Measurements from ENCODE around the gene MDFIC2.
"Not testable (repeated sequence)": the region's sequence is repeated elsewhere in the genome, so short reads cannot be mapped to it uniquely, and the experiment has no call there.

Gene MDFIC2

DNA sequence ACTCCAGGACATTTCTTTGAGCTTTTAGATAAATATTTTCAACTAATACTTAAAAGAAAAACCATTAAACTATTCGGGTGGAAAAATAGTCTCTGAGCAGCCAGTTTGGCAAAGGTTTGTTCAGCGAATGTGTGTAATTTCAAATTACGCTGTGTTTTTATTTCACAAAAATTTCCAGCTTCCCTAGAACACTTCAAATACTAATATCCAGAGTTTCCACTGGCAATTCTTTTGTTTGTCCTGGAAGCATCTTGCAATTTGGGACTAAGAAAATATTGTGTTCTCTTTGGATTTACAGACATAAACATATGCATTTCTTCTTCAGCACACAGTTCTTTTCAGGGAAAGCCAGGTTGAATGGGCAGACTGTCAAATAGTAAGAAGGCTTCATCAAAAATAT is 61.9 kb downstream of the MDFIC2 start:
- DNase-seq = no peak

DNA sequence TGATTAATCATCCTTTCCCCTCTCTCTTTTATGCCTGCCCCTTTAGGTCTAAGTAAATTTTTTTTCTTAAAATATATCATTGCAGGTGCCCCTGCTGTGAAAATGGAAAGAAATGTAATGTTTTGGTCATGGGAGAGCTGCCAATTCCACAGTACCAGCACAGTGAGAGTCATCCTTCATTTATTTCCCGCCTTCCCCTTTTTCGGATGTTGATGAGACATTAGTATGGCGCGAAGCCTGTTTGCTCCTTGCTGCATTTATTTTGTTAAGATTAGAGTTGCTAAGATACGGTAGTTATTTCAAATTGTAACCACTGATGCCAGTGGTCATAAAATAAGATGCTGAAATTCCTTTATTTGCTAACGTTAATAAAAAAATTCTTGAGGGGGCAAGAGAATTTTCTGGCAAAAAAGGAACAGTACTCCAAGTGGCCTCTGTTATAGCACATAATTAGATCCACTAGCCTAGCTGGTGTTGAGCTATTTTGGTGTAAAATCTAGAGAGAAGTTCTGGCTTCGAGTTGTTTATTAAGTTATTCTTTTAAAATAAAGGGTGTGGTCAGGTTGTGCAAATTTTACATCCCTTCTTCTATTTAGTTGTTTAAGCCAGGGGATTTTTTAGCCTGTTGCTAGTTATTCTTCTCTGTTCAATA is 62.8 kb downstream of the MDFIC2 start:
- DNase-seq = no peak

DNA sequence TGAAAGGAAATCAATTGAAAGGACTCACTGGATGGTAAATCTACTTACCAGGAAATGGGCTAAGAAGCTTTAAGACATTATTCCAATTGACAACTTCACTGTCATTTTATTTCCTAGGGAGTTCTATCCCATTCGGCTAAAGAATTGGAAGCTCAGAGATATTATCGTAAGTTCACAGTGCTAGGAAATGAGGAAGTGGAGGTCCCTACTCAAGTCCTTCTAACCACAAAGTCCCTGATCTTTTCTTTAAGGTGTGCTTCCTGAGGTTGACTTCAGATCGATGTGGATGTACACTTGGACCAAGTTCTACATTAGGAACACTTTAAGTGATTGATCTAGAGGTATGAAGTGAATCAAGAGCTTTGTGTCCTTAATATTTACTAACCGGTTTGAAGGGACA is 63.6 kb downstream of the MDFIC2 start:
- no peak for DNase-seq

DNA sequence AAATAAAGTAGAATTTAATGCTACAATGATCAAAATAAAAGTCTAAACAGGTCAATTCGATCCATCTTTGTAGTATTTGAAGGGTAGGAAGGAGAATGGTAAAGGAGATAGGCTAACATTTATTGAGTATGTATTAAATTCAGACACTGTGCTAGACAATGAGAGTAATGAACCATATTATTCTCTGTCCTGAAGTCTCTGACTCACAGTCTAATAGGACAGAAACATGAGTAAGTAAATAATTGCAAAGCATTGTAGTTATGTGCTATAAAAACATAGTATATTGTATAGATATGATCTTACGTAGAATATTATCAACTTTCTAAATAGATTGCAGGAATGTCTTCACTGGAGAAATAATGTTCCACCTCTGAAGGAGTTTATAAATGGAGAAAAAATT is 64.5 kb downstream of the MDFIC2 start:
- DNase-seq = no peak

DNA sequence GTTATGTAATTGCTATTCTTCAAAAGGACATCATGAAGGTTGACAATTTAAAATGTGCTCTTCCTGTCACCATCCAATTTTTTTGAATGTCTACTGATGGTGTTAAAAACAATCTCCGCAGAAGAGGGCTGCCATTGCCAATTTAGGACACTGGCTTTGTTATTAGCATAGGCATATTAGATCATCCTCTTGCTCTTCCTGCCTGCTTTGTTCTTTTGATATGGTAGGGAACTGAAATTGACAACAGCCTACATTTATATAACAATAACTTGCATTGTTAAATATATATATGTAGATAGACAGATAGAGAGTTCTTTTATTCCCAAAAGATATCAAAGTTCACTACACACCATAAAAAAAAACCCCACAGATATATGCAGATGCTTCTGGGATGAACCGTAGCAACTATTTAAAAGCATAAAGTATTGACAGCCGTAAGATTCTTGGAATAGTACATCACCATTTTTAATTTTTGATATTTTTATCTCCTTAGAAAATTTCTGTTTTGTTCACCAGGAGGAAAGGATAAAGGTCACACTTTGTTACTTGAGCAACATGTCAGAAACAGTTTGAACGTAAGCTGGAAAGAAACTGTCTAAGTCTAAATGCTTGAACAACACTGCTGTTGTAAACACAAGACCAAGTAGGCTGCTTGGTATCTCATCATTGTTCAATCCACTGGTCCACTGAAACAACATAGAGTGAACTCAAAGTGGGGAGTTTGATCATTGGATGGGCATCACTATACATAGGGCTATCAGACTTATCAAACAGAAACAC is 66.5 kb downstream of the MDFIC2 start:
- no peak for DNase-seq

DNA sequence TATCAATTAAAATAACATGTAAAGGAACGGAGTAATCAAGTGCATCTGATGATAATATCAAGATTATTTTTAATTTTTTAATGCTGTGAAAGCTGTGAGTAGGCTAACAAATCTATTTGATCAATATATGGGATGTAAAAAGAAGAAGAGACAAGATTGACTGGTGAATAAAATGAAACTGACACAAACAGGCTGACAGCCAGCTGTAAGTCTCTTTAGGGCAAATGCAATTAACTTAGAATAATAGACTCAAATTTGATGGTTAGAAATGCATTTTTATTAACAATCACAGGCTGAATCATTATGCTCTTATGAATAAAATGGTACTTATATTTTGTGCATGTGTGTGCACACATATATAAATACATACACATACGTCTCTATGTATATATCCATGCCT is 68.0 kb downstream of the MDFIC2 start:
- no peak for DNase-seq

DNA sequence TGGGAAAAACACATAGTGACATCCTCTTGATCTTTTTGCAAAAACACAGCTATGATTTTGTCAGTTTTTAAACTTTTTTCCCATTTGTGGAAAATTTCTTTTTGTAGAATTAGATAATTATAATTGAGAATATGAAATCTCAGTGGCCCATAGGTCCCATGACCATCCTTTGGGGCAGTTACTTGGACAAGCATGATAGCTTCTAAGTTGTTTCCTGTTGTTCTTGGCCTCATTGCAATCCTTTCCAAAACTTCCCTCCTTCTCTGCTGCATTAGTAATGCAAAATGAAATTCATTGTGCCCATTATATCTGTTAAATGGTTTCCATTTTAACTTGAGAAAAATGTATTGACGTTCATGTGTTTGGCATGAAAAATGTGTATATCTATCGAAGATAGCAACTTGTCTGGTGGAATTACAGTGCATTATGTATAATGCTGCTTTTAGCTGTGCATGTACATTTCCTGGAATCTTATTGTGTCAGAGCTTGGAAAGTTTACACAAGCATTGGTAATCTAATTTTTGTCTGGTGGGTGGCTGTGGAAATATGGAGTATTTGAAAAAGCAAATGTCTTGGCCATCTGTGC is 70.0 kb downstream of the MDFIC2 start:
- no peak for DNase-seq

DNA sequence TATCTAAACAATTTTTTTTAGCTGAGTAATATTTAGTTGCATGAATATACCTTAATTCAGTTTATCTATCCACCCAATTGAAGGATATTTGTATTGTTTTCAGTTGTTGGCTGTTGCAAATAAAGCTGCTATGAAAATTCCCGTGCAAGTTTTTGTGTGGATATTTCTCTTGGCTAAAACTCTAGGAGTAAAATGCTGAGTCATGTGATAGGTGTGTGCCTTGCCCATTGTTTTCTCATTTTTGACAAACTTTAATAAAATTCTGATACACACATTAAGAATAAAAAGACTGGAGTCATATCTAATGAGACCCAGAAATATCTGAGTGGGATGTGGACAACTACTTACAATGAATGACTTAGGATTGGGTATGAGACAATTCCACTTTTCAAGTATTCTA is 78.6 kb downstream of the MDFIC2 start:
- no peak for DNase-seq

DNA sequence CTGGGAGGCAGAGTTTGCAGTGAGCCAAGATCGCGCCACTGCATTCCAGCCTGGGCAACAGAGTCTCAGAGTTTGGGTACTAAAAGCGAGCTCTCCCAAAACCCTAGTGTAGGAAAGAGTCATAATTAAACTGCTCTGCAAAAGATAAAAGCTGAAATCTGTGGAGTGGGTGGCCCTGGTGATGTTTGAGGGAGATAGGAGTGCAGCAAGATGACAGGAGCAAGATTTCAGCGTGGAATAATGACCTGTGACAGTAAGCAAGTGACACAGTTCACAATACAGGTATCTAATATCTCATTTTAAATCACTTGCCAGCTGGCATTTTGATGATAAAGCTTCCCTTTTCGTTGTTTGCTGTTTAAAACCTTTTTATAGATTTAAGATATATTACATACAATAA is 79.3 kb downstream of the MDFIC2 start:
- no peak for DNase-seq

DNA sequence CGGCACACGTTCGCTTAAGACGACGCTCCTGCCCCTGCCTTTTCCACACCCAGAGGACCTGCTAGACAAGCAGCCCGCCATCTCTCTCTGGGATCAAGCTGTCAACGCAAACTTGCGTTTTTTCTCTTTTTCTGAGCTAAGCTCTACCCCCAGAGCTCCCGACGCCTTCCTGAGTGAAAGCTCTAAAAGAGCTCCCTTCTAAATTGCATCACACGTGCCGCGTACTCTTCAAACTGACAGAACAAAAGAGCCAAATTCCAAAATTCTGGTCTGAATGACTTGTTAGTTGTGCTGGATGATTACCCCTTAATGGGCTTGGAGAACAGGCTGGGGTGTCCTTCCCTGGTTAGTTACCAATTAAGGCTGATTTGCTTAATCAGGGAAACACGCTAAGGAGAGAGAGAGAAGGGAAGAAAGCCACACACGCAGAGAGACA is 81.2 kb downstream of the MDFIC2 start:
- DNase-seq = no peak

DNA sequence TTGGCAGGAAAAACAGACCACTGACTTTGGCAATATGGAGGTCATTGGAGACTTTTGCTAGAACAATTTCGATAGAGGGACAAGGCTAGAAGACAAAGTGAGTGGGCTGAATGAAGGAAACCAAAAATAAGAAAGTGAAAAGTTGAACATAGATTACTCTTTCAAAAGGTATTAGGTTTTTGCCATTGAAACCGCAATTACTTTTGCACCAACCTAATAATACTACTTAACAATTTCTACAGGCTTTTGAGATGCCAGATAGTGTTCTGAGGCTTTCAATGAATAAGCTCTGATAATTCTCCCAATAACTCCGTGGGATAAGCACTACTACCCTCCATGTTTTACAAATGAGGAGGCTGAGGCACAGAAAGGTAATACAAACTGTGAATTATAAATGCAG is 85.0 kb downstream of the MDFIC2 start:
- no peak for DNase-seq

DNA sequence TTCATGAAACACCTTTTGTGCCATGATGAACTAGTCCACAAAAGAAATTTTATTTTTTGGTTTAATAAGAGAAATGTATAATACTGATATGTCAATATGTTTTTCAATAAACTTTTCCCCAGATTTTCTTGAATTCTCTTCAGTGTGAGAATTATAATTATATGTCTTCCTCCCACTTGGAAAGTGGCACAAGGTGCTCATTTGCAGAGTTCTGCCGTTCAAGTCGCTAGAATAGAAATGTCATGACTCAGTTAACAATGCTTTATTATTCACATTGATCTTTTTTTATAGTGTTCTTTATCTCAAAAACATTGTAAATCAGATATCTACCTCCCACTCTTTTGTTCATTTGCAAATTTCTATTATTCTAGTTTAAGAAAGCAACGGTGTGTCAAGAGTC is 87.3 kb downstream of the MDFIC2 start:
- DNase-seq = no peak

DNA sequence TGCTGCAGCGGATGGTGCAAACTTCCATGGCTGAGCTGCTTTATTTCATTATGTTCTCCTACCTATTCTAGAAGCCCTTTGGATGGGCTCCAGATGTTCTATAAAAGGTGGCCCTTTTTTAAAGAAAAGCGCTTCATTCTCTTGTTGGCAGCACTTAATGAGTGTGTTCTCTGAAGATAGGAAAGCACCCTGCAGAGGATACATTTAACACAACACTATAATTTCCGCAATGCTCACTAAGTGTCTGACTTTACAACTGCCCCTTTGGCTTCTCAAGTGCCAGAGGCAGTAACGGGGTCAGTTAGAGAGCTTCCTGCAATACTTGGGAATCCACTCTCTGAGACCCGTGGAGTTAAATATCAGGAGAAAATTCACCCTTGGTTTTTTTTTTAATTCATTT is 88.1 kb downstream of the MDFIC2 start:
- DNase-seq = no peak

DNA sequence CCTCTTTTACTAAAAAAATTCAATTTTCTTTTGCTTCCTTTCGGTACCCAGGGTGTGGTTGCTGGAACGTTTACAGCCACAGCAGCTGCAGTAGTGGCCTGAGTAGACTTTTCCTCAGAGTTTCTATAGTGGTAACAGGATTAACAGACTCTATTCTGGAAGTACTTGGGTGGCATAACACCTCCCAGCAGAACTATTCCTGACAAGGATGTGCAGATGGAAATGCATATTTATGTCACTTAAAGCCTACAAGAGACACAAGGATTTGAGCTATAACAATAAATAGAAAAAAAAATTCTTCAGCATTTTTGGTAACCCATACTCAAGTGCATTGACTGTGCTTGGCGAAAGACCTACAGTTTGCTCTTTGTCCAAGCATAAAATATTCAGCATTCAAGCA is 94.0 kb downstream of the MDFIC2 start:
- no peak for DNase-seq

DNA sequence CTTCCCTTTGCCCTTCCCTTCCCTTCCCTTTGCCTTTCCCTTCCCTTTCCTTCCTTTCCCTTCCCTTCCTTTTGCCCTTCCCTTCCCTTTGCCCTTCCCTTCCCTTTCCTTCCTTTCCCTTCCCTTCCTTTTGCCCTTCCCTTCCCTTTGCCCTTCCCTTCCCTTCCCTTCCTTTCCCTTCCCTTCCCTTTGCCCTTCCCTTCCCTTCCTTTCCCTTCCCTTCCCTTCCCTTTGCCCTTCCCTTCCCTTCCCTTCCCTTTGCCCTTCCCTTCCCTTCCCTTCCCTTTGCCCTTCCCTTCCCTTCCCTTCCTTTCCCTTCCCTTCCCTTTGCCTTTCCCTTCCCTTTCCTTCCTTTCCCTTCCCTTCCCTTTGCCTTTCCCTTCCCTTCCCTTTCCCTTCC is 101.2 kb downstream of the MDFIC2 start:
- not testable (repeated sequence) for DNase-seq

DNA sequence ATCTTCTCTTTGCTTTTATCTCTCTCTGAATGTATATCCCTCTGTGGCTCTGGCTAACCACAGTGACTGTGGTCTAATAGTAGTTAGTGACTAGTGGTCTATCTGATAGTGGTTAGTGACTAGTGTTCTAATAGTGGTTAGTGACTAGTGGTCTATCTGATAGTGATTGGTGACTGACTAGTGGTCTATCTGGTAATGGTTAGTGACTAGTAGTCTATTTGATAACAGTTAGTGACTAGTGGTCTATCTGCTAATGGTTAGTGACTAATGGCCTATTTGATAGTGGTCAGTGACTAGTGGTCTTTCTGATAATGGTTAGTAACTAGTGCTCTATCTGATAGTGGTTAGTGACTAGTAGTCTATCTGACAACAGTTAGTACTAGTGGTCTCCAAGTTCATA is 110.5 kb downstream of the MDFIC2 start:
- no peak for DNase-seq

DNA sequence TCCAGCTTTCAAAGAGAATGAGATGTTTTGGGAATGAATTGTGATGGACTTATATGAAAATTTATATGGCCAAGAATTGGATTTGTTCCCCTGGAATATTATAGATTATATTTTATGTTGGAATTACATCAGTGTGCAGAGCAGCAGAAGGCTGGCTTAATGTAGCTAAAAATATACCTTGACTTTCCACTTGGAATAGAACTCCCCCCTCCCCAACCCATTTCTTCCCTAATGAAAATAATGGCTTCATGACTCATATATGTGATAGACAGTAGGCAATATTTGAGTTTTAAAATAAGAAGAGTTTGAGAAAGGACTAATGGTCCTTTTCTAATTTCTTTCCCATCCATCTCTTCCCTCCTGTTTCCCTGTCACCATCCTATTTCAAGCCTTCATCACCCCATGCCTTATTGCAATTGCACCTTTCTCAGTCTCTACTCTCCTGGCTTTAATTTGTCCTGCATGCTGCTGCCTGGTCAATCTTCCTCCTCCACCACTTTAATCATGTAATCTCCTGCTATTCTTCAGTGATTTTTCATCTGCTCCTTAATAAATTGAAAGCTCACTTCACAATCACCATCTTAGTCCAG is 122.5 kb downstream of the MDFIC2 start:
- no peak for DNase-seq

DNA sequence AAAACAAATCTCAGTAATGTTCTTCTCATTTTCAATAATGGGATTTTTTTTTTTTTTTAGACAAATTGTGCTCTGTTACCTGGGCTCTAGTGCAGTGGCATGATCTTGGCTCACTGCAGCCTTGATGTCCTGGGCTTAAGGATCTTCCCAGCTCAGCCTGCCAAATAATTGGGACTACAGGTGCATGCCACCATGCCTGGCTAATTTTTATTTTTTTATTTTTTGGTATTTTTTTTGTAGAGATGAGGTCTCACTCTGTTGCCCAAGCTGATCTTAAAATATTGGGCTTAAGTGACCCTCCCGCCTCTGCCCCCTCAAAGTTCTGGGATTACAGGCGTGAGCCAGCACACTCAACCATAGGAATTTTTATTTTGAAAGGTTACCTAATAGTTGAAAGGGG is 126.2 kb downstream of the MDFIC2 start:
- no peak for DNase-seq

DNA sequence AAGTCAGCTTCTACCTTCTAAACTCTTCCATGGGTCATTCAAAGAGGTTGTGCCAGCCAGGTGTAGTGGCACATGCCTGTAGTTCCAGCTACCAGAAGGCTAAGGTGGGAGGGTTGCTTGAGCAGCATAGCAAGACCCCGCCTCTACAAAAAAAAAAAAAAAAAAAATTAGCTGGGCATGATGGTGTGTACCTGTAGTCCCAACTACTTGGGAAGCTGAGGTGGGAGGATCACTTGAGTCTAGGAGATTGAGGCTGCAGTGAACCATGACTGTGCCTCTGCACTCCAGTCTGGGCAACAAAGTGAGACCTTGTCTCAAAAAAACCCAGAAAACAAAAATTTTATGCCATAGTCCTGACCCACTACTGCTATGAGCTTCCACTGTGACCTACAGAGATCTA is 126.8 kb downstream of the MDFIC2 start:
- DNase-seq = no peak

DNA sequence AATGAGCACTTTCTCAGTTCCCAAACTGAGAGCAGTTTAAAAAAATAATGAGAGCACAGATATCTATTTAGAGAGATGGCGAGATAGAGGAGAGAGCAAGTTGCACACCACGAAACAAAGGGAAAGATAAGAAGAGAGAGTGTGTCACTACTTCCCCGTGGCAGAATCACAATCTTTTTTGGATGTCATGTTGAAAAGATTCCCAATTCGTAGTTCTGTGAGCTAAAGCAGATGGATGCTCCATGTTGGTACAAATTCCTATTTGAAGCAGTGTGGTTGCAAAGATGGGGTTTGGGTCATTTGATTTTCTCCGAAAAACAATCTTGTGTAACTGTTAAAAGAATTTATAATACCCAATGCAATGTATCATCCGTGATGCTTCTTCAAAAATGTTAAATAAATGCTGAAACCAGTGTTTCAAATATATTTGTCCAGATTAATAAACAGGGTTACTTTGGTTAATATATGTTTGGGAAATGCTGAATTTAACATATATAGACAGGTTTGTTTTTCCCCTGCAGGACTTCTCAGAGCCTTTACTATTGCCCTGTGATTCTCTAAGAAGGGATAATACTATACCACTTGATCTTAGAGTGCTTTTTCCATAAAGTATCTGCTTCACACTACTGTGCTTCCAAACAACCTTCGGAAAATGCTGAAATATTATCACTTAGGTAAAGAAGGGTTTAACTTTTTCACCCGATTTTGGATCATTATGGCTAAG is 128.5 kb downstream of the MDFIC2 start:
- no peak for DNase-seq

DNA sequence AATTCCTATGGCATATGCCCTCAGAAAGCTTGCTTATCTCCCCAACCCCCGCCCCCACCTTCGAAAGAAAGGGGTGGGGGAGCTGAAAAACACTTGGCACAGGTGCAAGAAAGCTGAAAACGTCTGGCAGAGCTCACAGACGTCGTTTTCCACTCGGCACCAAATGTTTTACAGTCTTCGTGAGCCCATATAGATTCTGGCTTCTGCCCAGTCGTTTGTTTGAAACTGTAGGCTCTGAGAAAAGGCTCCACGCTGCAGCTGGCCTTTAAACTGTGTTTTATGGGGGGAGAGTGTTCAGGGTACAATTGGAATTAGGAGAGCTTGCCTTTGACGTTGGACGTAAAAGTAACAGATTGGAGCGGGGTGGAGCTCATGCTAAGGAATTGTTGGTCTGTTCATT is 130.3 kb downstream of the MDFIC2 start:
- DNase-seq = no peak

DNA sequence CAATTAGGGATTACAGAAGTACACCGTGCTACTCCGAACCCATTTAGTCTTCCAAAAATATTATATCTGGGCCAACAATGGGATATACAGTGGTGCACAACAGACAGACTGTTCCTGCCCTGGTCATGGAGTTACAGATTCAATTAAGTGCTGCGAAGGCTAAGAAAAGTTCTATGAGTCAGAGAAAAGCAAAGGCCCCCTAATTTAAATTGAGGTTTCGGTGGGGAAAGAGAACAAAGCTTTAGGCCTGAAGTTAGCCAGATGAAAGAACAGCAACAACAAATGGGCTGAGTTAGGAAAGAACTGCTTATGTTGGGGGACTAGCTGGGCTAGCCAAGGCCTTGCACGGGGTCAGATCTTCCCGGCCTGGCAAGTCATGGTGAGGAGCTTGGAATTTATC is 131.8 kb downstream of the MDFIC2 start:
- DNase-seq = no peak

DNA sequence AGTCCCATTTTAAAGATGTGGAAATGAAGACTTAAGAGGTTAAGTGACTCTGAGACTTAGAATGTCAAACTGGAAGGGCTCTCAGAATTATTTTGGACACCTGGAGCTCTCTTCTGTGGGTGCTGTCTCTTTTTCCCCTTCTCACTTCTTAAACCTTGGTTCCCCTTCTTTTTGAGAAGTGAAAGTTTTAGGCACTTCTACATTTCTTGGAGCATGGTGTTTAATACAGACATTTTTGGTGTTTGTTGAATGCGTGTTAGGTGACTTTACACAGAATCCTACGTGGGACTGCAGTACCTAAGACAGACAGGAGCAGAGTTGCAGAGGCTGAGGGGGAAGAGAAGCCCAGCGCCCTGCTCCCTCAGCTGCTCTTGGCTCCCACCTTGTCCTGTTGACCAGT is 133.3 kb downstream of the MDFIC2 start:
- no peak for DNase-seq
